Ascending aorta (tissue), 2 donors: ENCODE data around the gene SMAD9. TPM values are rescaled to one million over a fixed set of nuclear protein-coding genes. Genes with fewer than 3 reads are reported as not detected.

Experiments used
- DNase-seq, 2 donors: peaks; one replicate each; pipeline ENCODE4 v3.0.0-alpha.2; 2019; ENCODE audit warnings: low spot score in 2 of 2
- H3K27ac ChIP-seq, 2 donors: fragments of 200-600 bp; sonication (generic); one replicate each; pipeline ENCODE4 v1.5.1; 2016 to 2017; ENCODE audit warnings: mild to moderate bottlenecking in 1 of 2
- H3K27me3 ChIP-seq: fragments of 200-600 bp; sonication (generic); one replicate; pipeline ENCODE4 v1.5.1; 2017
- H3K36me3 ChIP-seq, 2 donors: fragments of 200-600 bp; sonication (generic); one replicate each; pipeline ENCODE4 v1.5.1; 2016
- H3K4me1 ChIP-seq, 2 donors: fragments of 200-600 bp; sonication (generic); one replicate each; pipeline ENCODE4 v1.5.1; 2016 to 2017; ENCODE audit warnings: mild to moderate bottlenecking in 1 of 2
- H3K4me3 ChIP-seq, 2 donors: fragments of 200-600 bp; sonication (generic); one replicate each; pipeline ENCODE4 v1.5.1; 2016 to 2017; ENCODE audit warnings: mild to moderate bottlenecking in 1 of 2
- H3K9me3 ChIP-seq, 2 donors: fragments of 200-600 bp; sonication (generic); one replicate each; pipeline ENCODE4 v1.5.1; 2016
- CTCF ChIP-seq, 3 experiments: fragments of 200-600 bp in 2 of 3; fragments of 450-650 bp in 1 of 3; sonication (generic) in 2 of 3; IDR thresholded peaks; one replicate each; pipeline ENCODE4 v1.5.1; 2016 to 2019; ENCODE audit warnings: antibody characterized with exemption in 3 of 3, mild to moderate bottlenecking in 1 of 3, moderate library complexity in 1 of 3
- intact Hi-C: fragments of 100-400 bp; cut with DNase I; formaldehyde crosslinking; loops from one replicate; pipeline ENCODE4 v1.15.1; 2023
- total RNA-seq: library from RNA; depleted of rRNA; stranded (reverse); fragments of >200 nt; gene quantifications from one replicate; pipeline ENCODE4 v1.1.0, GENCODE V29; 2016

Gene SMAD9
- total RNA-seq, 1 donor from 2014 or later: 24.5 TPM

- no peak for TF ChIP-seq CTCF (IDR thresholded peaks at IDR 0.05)
- DNase-seq: no peak
- no peak overlapping the region for H3K27ac ChIP-seq
- intact Hi-C loops: no loop called here
- no peaks in the 10 kb centered on the region for H3K36me3 ChIP-seq
- H3K4me1 ChIP-seq: no peaks in the 10 kb centered on the region
- no peaks in the 10 kb centered on the region for H3K27me3 ChIP-seq
- no peak overlapping the region for H3K4me3 ChIP-seq
- no peaks in the 10 kb centered on the region for H3K9me3 ChIP-seq
These were observed 124.6 kb downstream of the SMAD9 start for GRCh38 chr13:36795463-36795862.

Other genes with a start within 250 kb of the SMAD9 start
- gene SERTM1, start 246.2 kb downstream of the SMAD9 start, total RNA-seq: not detected
- 5.9 TPM for gene RFXAP, start 101.0 kb downstream of the SMAD9 start, total RNA-seq
- gene ALG5, start 79.1 kb upstream of the SMAD9 start, total RNA-seq: 26.7 TPM
- 16.8 TPM for gene EXOSC8, start 80.5 kb upstream of the SMAD9 start, total RNA-seq
- gene SUPT20H, start 139.4 kb upstream of the SMAD9 start, total RNA-seq: 9.9 TPM
- not detected for gene CSNK1A1L, start 185.4 kb upstream of the SMAD9 start, total RNA-seq